Measurements from ENCODE around the gene KRT9. TPM values are rescaled to one million over a fixed set of nuclear protein-coding genes. Genes with fewer than 3 reads are reported as not detected.
"Not testable (repeated sequence)": the region's sequence is repeated elsewhere in the genome, so short reads cannot be mapped to it uniquely, and the experiment has no call there.

Gene KRT9
- total RNA-seq, 6 experiments from 2014 or later: not detected

GRCh38 chr17:41589301-41589700, 17.4 kb upstream of the KRT9 start:
- Histone ChIP-seq H3K36me3 (no peaks in the 10 kb centered on the region), H3K9me3 (no peaks in the 10 kb centered on the region), H3K27ac (no peak overlapping the region), H3K4me1 (no peaks in the 10 kb centered on the region), H3K4me3 (no peak overlapping the region), H3K27me3 (no peaks in the 10 kb centered on the region)
- no peak for TF ChIP-seq CTCF (IDR thresholded peaks at IDR 0.05)
- no peak for TF ChIP-seq POLR2A (IDR thresholded peaks at IDR 0.05)
- ATAC-seq: no peak
- no peak for DNase-seq
- 83% methylated on average over 2 of the region's 3 CpGs for WGBS (ENCODE audit: insufficient coverage, low coverage, low lambda C conversion rate, missing lambda C conversion rate)
- intact Hi-C loops (cut with DNase I): no loop called here

DNA sequence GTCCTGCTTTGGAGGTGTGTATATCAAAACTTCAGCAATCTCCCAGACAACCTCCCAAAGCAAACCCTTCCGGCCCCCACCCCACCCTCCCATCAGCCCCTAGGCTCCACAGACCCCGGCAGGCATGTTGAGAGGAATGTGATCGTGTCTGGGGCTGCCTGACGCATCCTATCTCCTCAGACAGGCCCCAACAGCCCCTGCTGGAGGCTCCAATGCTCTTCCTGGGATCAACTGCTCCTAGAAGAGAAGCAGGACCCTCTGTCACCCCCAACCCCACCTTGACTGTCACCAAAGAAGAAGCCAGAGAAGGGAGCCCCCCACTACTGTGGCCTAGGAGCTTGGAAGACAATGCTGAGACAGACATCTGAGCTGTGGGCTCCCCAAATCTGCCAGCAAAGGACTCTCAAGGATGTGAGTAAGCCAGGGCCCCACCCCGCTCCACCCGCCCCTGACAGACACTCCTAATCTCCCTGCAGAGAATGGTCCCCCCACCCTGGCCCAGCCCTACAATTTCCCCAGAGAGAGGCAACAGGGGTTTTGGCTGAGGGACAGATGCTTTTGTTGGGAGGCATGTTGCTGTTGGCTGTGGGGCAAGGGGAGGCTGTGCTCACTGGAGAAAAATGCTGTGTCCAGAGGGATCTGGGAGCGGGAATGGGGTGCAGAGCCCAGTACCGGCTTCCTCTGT, 16.4 kb upstream of the KRT9 start:
- Histone ChIP-seq H3K27ac (no peak overlapping the region), H3K4me3 (no peak overlapping the region), H3K36me3 (no peaks in the 10 kb centered on the region), H3K9me3 (no peaks in the 10 kb centered on the region), H3K27me3 (no peaks in the 10 kb centered on the region), H3K4me1 (no peaks in the 10 kb centered on the region)
- intact Hi-C loops (cut with DNase I): no loop called here
- TF ChIP-seq POLR2A (IDR thresholded peaks at IDR 0.05) (no peak), CTCF (IDR thresholded peaks at IDR 0.05) (no peak)
- DNase-seq (no peak), ATAC-seq (no peak)
- WGBS (ENCODE audit: insufficient coverage, low coverage, low lambda C conversion rate, missing lambda C conversion rate): no CpG with 5 or more reads among the region's 8 CpGs

DNA sequence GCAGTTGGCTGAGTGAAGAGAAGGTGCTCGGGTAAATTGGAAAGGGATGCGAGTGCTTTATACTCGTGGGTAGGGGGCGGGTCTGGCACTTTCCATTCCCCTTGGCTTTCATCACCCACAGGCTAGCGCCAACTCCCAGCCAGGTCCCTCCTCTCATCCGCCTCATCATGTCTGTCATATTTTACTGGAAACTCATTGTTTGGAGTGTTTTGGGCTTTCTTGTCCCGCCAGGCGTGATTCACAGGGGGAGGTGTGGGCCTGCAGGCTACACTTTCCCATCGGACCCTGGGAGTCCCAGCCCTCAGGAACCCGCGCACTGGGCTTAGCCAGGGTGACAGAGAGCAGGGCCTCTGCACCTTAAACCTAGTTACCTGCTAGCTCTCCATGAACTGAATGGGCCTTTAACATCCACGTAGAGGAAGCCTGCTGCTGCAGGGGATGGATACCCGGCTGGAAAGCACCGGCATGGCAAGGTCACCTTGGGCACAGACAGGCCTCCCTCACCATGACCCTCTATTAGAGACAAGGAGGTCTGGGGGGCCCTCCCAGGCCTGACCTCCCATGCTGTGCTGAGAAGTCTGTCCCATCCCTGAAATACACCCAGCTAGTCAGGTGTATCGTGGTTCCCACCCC, 15.1 kb upstream of the KRT9 start, which contains the start of gene KRT14:
Gene KRT14, minus strand, starts transcription at position 33 of the 633 bp plus-strand sequence. CDS start 61 bp downstream, outside the sequence.
- DNase-seq: no peak
- H3K36me3 ChIP-seq: no peaks in the 10 kb centered on the region
- TF ChIP-seq POLR2A (IDR thresholded peaks at IDR 0.05) (no peak), CTCF (IDR thresholded peaks at IDR 0.05) (no peak)
- H3K4me3 ChIP-seq: no peak within 1 kb of the TSS
- H3K9me3 ChIP-seq: no peaks in the 10 kb centered on the region
- H3K27ac ChIP-seq: no peak within 1 kb of the TSS
- WGBS (ENCODE audit: insufficient coverage, low coverage, low lambda C conversion rate, missing lambda C conversion rate): 90% methylated on average over 2 of the region's 15 CpGs
- no peak for ATAC-seq
- no peaks in the 10 kb centered on the region for H3K4me1 ChIP-seq
- no peaks in the 10 kb centered on the region for H3K27me3 ChIP-seq
- intact Hi-C loops (cut with DNase I): no loop called here

- no peaks in the 10 kb centered on the region for H3K27me3 ChIP-seq
- no peaks in the 10 kb centered on the region for H3K36me3 ChIP-seq
- H3K9me3 ChIP-seq: no peaks in the 10 kb centered on the region
- WGBS (ENCODE audit: insufficient coverage, low coverage, low lambda C conversion rate, missing lambda C conversion rate): 62% methylated on average over 2 of the region's 5 CpGs
- H3K27ac ChIP-seq: no peak overlapping the region
- no peak for TF ChIP-seq POLR2A (IDR thresholded peaks at IDR 0.05)
- no peak for TF ChIP-seq CTCF (IDR thresholded peaks at IDR 0.05)
- H3K4me1 ChIP-seq: no peaks in the 10 kb centered on the region
- ATAC-seq: no peak
- no peak for DNase-seq
- H3K4me3 ChIP-seq: no peak overlapping the region
- intact Hi-C loops (cut with DNase I): no loop called here
These were observed 13.6 kb upstream of the KRT9 start for GRCh38 chr17:41585301-41586056.

DNA sequence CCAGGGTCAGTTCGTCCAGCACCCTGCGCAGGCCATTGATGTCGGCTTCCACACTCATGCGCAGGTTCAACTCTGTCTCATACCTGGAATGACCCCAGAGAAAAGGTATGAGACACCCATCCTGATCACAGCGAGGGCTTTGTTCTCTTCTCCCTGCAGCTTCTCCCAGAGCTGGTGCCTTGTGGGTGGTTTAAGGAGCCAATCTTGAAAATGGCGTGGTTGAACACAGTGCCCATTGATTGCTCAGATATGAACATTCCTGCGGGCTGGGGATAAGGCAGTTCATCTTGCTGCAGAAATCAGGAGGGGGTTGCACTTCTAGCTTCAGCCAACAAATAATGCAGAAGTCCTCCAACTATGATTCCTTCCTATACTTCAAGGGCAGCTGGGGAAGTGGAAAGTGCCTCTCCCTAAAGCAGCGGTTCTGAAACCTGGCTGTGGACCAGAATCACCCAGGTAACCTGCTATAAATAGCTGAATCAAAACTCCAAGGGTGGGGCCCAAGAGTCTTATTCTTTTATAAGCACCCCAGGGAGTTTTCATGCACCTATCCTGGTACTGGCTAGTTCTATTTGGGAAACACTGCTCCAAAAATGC, 12.6 kb upstream of the KRT9 start:
- H3K36me3 ChIP-seq; H3K9me3 ChIP-seq; intact Hi-C loops (cut with DNase I); DNase-seq; H3K4me1 ChIP-seq; H3K4me3 ChIP-seq; H3K27ac ChIP-seq; H3K27me3 ChIP-seq; ATAC-seq: not testable (repeated sequence)
- 82% methylated on average over 7 of the region's 8 CpGs for WGBS (ENCODE audit: insufficient coverage, low coverage, low lambda C conversion rate, missing lambda C conversion rate)

Measured in right lobe of liver (tissue), 6 donors.